CD4-positive, alpha-beta T cell treated with Interleukin-2 at 100 ng/mL for 4 hours (primary cell): ENCODE measurements around the gene BABAM2.

Experiments
- DNase-seq: peaks from one replicate; pipeline ENCODE4 v3.0.0-alpha.2; 2020; ENCODE audit warnings: low spot score

Gene BABAM2

GRCh38 chr2:27912512-27912911, 22.0 kb downstream of the BABAM2 start:
- DNase-seq = no peak

- DNase-seq = no peak
Measured at GRCh38 chr2:27914041-27914804, 23.7 kb downstream of the BABAM2 start.

- DNase-seq = no peak
Measured at GRCh38 chr2:27914805-27915175, 24.3 kb downstream of the BABAM2 start.

- no peak for DNase-seq
Measured at GRCh38 chr2:27915191-27915590, 24.7 kb downstream of the BABAM2 start.

- no peak for DNase-seq
Measured at GRCh38 chr2:27915874-27916273, 25.3 kb downstream of the BABAM2 start.

GRCh38 chr2:27916293-27916995, 25.9 kb downstream of the BABAM2 start:
- DNase-seq = no peak

- peak; percentile 53 for DNase-seq
Measured at GRCh38 chr2:27920148-27920885, 29.8 kb downstream of the BABAM2 start.

GRCh38 chr2:27921424-27921823, 30.9 kb downstream of the BABAM2 start:
- DNase-seq = no peak

- DNase-seq = no peak
Measured at GRCh38 chr2:27921880-27922547, 31.5 kb downstream of the BABAM2 start.

- no peak for DNase-seq
Measured at GRCh38 chr2:27922842-27923241, 32.3 kb downstream of the BABAM2 start.

GRCh38 chr2:27925766-27926472, 35.4 kb downstream of the BABAM2 start:
- DNase-seq = no peak

GRCh38 chr2:27929916-27930486, 39.5 kb downstream of the BABAM2 start:
- DNase-seq = no peak

GRCh38 chr2:27931361-27931950, 40.9 kb downstream of the BABAM2 start:
- DNase-seq = no peak

GRCh38 chr2:27932396-27932795, 41.9 kb downstream of the BABAM2 start:
- DNase-seq = no peak

GRCh38 chr2:27935026-27935425, 44.5 kb downstream of the BABAM2 start:
- DNase-seq = no peak

- DNase-seq = no peak
Measured at GRCh38 chr2:27940090-27940671, 49.7 kb downstream of the BABAM2 start.

GRCh38 chr2:27940982-27941381, 50.5 kb downstream of the BABAM2 start:
- no peak for DNase-seq

- no peak for DNase-seq
Measured at GRCh38 chr2:27942612-27943547, 52.4 kb downstream of the BABAM2 start.

GRCh38 chr2:27946530-27947060, 56.1 kb downstream of the BABAM2 start:
- no peak for DNase-seq
